ENCODE results near the gene TRIM50.
"Not testable (repeated sequence)": the region's sequence is repeated elsewhere in the genome, so short reads cannot be mapped to it uniquely, and the experiment has no call there.

The TRIM50 gene

DNA sequence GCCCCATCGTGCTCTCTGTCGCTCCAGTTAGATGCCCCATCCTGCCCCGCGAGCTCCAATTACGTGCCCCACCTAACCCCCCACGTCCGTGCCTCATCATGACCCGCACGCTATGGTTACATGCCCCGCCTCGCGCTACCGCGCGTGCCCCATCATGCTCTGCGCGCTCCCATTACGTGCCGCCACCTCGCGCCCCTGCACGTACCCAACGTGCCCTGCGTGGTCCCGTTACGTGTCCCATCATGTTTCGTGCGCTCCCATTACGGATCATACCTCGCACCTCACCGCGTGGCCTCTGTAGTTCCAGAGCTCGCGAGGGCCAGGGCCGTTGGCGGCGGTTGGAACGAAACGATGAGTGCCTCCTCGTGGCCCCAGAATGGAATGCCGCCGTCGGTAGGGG, at the start of gene TRIM50, which contains the start of gene FKBP6:
TSS of gene TRIM50 (minus strand) at position 161 of the 400 bp plus-strand sequence. CDS start 3,295 bp downstream, outside the sequence.
TSS of gene FKBP6 (plus strand) at position 240 of the 400 bp plus-strand sequence. CDS start 268 bp downstream, outside the sequence.
- not testable (repeated sequence) for DNase-seq

DNA sequence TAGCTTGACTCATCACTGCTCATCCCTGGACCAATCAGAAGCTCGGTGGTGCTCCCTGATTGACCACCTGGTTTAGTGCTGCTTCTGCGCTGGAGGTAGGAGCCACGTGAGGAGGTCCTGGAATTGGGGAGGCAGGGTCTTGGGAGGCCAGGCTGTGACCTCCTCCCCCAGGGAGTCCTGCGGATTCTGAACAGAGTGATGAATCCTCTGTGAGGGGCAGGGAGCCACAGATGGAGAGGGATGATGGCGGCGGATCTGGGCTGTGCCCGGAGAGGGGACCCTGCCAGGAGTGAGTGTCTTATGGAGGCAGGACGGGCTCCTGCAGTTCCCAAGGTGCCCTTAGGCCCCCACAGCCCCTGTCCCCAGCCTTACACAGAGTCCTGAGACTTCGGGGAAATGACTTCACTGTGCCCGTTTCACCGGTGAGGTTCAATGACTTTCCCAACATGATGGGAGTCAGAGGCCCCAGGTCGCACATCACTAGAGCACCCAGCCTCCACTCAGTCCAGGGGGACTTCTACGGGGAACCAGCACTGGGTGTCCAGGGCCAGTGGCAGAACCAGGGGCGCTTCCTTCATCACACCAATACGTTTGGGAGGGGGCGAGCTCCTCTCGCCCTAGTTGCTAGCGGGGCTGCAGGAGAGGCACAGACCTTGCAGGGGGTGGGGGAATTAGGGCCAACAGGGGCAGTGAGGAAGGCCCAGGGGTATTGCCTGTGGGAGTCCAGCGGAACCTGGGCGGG, 49.0 kb upstream of the TRIM50 start:
- DNase-seq, result no peak

DNA sequence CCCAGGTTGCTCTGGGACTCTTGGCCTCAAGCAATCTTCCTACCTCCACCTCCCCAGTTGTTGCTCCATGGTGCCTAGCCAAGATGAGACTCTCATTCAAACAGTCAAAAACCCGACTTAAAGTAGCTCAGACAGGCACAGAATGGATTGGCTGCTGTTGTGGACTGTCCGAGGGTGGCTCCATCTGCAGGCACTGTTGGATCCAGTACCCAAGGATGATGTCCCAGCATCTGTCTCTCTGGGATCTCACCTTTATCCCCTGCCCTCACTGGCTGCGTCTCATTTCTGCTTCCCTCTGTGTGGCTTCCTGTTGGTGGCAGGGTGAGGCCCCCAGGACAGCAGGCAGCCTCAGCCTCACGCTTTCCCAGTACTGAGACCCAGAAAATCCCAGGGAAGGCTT, 48.4 kb upstream of the TRIM50 start:
- not testable (repeated sequence) for DNase-seq

DNA sequence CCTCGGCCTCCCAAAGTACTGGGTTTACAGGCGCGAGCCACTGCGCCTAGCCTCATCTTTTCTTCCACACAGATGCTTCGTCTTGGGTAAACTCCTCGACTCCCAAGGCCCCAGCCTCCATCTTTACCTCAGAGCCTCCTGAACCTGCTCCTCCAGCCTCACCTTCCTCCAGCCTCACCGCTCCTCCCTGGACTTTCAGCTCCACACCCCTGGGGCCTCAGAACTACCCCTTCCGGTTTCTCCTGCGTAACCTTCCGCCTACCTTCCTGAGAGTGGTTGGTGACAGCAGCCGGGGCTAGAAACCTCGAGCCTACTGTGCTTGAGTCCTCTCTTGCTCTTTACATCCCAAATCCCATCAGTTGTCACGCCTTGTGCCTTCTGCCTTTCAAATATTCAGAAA, 45.9 kb upstream of the TRIM50 start:
- DNase-seq, result no peak

DNA sequence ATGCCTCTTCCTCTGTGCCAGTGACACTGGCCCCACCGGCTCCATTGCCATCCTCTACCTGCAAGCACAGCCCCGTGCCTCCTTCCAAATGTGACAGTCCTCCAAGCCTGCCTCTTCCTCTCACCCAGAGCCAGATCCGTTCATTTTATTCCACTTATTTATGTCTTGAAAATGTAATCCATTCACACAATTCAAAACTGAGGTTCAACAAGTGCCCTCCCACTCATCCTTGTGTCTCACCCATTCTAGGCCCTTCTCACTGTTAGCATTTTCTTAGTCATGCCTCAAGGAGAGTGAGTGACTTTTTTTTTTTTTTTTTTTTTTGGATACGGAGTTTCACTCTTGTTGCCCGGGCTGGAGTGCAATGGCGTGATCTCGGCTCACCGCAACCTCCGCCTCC, 41.7 kb upstream of the TRIM50 start:
- no peak for DNase-seq

DNA sequence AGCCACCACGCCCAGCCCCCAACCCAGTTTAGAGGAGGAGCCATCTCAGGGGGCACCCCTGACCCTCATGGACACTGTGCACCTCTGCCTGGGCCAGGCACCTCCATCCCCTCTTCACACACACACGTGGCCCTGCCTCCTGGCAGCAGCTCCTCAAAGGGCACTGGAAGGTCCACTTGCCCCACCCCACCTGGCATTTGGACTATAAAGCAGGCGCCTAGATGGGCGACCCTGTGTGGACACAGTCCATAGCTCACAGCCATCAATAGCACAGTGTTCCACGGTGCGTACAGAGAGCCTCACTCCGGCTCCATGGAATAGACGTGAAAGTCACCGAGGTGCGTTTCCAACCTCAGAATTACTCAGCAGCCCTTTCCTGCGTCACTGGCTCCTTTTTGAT, 41.1 kb upstream of the TRIM50 start:
- no peak for DNase-seq

DNA sequence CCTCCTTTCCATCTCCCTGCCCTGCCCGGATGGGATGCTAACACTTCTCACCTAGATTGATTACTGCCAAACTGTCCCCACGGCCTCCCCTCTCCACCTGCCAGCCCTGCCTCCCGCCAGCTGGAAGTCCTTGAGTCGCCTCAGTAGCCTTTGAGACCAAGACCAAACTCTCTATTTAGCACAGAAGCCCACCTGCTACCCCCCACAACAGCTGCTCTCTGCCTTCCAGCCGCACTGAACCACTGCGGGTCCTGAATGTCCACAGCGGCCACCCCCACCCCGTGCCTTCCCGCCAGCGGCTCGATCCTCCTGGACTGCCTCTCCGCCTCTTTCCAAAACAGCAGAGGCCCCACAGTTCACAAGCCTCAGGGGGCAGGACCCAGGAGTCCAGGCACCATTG, 39.1 kb upstream of the TRIM50 start:
- no peak for DNase-seq

DNA sequence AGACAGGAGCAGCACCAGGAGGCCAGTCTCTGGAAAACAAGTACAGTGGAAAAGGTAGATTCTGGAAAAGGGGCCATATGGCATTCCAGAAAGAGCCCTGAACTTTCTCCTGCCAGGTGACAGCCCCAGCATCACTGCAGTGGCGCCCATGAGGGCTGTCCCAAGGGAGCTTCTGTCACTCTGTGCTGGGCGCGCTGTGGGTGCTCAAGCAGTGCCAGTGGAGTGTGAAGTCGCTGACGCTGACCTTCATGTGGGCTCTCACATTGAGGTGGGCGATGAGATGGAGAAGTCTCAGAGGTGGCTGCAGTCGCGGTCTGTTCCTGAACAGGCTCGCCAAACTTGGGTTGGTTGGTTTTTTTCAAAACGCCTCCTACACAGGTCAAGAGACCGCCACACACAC, 38.2 kb upstream of the TRIM50 start:
- no peak for DNase-seq

DNA sequence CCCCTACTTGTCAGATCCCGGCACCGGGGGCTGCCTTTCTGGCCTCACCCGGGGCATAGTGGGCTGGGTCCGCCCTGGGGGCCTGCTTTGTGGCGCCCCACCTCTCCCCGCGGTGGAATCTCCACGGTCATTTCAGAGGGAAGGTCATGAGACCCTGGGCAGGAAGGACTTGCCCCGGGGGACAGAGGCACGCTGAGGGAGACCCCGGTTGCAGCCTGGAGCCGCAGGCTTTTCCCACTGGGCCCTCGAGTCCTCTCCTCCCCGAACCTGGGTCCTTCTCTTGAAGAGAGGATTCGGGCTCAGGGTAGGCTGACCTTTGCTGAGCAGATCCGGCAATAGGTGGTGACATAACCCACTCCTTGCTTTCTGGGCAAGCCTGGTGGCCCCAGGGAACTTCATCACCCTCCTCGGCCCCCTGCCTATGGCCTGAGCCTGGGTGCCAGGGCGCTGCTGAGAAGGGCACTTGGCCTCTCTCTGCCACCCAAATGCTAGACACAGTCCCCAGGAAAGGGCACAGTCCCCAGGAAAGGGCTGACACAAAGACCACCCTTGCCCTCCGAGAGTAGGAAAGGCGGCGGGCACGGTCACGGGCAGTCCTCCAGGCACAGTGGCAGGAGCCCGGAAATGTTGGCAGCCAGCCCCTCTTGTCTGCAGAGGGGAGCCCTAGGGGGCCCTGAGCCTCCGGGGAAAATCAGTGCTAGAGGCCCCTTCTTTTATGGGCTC, 36.3 kb upstream of the TRIM50 start:
- DNase-seq, result no peak

DNA sequence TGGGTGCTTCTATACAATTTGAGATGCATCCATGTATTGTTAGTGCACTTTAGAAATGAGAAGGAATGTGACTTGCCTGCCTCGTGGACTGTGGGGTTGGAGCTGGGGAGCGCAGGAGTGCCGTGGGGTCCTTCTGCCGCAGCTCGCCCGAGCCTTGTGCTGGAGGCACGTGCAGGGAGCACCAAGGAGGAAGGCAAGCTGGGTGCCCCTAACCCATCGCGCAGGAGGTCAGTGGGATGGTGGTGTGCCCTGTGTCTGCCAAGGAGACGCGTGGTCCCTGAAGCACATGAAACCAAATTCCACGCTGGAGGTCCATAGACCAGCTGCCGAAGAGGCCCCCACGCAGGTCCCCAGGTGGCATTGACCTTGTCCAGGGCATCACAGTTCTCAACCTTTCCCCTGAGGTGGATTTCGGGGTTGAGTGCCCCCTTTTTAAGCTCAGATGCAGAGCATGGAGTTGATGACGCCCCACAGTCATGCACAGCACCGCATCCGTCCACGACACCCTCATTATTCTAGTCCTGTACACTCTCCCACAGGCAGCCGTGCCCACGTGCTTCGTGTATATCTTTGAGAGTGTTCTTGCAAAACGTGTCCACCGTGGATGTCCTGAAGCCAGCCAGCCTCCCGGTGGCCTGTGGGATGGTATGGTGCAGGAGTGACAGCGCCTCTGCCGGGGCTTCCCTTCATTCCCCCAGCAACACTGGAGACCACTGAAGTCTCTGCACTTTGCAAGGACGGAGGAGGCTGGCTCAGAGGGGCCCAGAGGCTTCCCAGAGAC, 35.5 kb upstream of the TRIM50 start:
- DNase-seq, result no peak

DNA sequence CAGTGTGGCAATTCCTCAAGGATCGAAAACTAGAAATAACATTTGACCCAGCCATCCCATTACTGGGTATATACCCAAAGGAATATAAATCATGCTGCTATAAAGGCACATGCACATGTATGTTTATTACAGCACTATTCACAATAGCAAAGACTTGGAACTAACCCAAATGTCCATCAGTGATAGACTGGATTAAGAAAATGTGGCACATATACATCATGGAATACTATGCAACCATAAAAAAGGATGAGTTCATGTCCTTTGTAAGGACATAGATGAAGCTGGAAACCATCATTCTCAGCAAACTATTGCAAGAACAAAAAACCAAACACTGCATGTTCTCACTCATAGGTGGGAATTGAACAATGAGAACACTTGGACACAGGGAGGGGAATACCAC, 32.7 kb upstream of the TRIM50 start:
- not testable (repeated sequence) for DNase-seq

DNA sequence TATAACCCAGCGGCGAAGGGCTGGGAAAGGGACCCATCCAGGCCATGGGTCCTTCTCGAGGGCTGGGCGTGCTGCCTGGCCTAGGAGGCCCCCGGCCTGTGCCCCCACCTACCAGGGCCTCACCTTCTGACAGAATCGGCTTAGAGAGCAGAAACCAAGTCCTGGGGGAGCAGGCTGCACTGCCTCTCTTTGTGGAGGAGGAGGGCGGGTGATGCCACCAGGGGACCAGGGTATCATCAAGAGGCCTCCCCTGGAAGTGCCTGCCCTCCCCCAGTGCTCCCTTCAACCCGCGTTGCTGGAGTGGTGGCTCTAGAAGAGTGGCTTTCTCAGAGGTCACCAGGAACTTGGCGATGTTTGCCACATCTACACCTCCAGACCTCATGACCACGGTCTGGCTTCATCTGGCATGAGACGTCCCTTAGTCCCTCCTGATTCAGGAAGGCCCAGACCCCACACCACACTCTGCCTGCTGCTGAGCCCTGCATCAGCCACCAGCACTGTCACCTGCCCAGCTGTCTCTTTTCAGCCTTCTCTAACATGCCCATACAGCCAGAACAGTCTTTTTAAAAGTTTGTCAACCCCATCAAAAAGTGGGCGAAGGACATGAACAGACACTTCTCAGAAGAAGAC, 32.0 kb upstream of the TRIM50 start:
- no peak for DNase-seq

DNA sequence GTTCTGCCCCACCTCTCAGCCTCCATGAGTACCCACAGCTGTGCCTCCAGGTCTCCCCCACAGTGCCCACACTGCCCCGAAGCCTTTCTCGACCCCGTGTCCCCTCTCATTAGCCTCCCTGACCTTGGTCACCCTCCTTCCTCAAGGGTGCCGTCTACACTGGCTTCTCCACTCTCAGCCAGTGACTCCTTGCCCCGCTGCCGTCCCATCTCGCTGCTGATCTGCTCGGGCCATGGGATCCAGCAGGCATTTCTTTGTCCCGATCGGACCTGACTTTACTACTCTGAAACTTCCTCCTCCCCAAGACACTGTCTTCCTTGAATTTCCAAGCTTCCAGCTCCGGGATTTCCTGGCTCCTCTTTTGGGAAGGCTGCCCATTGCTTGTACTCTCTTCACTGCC, 31.4 kb upstream of the TRIM50 start:
- DNase-seq, result no peak

DNA sequence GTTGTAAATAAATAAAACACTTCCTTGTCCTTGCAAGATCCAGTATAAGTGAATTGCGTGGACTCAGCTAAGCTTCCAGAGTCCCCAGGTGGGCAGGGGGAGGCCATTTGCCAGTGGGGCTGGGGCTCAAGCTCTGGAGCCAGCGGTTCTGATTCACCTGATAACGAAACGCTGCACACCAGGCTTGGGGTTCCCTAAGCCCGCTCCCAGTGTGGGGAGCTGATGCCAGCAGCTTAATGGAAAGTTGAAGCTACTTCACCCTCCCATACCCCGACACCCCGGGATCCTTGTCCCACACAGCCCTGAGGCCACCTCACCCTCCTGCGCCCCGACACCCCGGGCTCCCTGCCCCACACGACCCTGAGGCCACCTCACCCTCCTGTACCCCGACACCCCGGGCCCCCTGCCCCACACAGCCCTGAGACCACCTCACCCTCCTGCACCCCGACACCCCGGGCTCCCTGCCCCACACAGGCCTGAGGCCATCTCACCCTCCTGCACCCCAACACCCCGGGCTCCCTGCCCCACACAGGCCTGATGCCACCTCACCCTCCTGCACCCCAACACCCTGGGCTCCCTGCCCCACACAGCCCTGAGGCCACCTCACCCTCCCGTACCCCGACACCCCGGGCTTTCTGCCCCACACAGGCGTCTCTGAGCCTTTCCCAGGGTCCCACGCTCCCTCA, 30.9 kb upstream of the TRIM50 start:
- no peak for DNase-seq

DNA sequence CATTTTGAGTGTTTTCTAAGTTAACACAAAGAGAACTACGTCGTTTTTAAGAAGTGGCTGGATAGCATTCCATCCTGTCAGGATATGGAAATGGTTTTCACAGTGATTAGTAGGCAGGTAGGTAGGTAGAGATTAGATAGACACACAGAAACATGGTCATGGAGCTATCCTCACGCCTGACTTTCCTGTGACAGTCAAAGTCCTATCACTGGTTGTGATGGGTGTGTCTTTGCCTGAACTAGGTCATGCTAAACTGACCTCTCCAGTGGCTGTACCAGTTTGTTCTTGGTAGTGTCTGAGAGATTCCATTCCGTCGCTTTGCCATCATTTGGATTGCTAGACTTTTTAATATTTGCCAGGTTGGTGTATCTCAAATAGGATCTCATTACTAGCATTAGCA, 28.3 kb upstream of the TRIM50 start:
- no peak for DNase-seq

DNA sequence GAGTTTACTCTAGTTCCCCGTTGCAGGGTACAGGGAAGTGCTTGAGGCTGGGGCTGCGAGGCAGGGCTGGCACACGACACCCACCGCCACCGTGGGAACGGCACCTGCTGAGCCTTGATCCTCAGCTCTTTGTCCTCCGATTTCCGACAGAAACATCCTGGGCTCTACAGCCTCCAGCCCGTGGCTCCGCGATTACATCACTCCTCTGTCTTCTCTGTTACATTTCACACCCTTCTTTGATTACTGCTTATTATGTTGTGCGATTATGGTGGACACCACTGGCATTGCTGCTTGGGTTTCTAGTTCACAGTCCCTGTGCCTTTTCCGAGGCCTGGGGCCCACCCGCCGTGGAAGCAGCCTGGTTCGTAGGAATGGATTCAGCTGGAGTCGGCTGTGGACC, 26.9 kb upstream of the TRIM50 start:
- no peak for DNase-seq

DNA sequence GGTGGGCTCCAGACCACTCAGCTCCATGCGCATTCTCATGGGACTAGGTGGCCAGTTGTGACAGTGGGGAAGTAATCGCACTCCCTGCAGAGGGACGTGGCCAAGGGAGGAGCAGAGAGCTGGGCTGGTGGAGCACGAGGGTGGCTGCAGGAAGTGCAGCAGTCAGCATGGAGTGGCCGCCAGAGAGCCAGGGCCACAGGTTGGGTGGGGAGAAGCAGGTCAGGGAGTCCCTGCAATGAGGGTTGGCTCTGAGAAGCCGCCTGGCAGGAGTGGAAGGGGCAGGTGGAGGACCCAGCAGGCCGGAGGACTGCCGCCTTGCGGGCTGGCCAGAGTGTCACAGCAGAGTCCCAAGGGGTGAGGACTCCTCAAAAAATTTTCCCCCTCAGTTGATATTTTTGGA, 26.3 kb upstream of the TRIM50 start:
- no peak for DNase-seq

DNA sequence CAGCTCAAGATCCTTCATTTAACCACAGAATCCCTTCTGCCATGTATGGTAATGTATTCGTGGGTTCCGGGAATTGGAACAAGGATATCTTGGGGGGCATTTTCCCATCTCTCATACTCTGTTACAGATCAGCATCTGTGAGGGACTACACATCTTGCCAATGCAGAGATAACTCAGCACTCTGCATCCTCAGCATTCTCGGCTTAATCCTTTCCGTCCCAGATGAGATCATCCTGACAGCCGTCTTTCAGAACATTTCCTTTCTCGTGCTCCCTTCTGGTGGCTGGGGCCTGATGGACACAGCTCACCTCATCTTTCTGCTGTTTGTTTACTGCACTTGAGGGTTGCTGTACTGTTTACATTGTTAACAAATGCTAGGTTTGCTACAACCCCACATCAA, 25.4 kb upstream of the TRIM50 start:
- DNase-seq, result no peak

DNA sequence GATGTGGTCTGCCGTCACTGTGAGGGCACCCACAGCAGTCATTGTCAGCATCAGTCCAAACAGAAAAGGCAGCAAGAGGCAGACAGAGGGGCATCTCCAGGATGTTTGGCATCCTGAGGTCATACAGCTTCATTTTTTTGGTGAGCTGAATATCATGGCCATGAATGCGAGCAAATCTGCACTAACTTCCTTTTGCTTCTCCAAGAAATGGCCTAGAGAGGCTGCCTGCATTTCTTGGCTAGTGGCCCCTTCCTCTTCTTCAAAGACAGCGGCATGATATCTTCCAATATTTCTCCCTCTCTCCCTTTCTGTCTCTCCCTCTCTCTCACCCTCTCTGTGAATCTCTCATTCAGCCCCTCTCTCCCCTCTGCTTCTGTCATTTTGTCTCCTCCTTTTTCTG, 24.9 kb upstream of the TRIM50 start:
- no peak for DNase-seq

DNA sequence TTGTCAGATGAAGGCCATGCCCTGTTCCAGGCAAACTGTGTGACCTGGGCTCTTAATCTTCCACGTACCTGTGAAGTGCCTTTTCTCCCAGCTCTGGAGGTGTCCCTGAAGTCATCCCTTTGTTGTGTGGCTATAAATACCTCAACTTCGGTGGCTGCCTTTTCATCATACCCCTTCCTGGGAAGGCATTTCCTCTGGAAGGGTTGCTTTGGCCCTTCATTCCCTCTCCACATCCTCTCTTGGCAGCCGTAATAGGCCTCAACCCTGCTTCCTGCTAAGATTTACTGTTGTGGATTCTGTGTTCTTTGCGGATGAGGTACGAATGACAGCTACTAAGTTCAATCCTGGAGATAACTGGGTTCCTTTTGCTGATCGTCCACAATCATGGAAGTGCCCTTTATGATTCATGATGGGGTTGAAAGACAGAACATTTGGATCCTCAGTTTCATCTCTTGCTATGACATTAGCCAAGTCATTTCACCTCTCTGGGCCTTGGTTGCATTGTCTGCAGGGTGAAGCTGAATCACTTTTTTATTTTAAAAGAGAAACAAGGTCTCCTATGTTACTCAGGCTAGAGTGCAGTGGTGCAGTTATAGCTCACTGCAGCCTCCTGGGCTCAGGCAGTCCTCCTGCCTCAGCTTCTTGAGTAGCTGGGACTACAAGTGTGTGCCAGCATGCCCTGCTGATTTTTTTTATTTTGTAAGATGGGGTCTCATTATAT, 23.7 kb upstream of the TRIM50 start:
- DNase-seq, result no peak

DNA sequence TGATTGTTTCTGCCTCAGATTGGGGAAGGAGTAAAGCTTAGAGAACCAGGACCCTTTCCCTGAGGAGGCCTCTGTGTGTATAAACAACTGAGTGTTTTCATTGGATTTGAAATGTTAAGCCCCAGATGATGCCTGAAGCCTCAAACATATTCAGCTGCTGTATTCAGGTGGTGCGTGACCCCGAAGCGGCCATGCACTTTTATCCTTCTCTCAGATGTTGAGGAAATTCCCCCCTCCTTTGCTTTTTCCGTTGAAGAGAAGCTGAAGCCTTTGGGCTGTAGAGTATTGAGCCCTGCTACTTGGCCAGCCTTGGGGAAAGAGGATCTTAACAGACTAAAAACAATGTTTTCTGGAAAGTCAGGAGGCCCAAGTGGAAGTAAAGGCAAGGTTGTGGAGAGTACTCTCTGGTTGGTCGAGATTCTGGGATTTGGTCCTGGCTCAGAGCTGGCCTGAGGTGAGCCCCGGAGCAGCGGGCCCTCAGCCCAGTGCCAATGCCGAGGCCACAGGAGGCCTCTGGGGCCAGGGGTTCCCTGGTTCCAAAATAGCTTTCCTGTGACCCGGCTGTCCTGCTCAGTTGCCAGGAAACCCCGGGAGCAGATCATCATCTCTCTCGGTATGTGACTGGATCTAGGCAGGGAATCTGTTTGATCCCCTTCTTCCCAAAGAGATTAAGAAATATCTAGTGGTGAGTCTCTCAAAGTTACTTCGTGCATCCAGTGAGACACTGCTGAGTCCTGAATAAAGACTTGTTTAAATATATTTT, 22.6 kb upstream of the TRIM50 start:
- no peak for DNase-seq
